Nucleus accumbens (tissue), 56 donors: ENCODE measurements around the gene RAB1B.
"Not testable (repeated sequence)": the region's sequence is repeated elsewhere in the genome, so short reads cannot be mapped to it uniquely, and the experiment has no call there.

ENCODE experiments used
- DNase-seq, 56 donors: peaks; one replicate each; lab custom pipeline; 2025; lab: John Stamatoyannopoulos, UW

Gene RAB1B

DNA sequence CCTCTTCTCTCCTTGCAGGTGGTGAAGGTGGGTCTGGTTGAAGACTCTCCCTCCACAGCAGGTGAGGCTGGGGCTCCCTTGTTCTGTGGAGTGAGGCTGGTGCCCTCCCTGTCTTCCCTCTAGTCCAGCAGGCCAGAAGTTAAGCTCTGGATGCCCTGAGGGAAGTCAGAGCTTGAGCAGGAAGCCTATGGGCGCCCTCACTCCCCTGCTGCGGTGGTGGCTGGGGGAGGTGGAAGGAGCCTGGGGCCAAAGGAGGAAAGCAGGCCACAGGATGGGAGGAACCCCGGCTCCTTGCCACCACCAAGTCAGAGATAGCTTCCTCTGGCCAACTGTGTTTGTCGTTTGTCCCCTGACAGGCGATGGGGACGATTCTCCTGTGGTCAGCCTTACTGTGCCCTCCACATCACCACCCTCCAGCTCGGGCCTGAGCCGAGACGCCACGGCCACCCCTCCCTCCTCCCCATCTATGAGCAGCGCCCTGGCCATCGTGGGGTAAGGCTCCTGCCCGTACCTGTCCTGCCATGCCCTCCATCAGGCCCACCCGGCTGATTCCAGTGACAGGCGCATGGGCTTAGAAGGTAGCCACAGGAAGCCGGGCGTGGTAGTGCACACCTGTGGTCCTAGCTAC, 29.5 kb upstream of the RAB1B start:
- no peak for DNase-seq

DNA sequence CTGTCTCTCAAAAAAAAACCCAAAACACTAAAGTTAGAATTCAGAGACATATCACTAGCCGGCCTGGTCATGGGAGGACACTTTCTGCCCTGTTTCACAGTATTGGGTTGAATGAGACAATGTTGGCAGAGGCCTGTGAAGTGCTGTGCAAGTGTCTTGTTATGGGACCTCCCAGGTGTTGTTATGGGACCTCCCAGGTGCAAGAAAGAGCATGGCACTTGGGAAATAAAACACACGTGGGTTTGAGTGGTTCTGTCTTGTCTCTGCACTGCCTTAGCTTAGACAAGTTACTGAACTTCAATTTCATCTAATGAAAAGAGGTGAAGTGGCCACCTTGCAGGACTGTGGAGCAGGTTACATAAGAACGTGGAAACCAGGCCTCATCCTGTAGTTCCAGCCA, 28.9 kb upstream of the RAB1B start:
- no peak for DNase-seq

- no peak for DNase-seq
Observed at GRCh38 chr11:66239998-66240780, 28.2 kb upstream of the RAB1B start.

- peak in 1 of 56 donors; percentile 12 for DNase-seq
Observed at GRCh38 chr11:66240781-66241136, 27.7 kb upstream of the RAB1B start.

DNA sequence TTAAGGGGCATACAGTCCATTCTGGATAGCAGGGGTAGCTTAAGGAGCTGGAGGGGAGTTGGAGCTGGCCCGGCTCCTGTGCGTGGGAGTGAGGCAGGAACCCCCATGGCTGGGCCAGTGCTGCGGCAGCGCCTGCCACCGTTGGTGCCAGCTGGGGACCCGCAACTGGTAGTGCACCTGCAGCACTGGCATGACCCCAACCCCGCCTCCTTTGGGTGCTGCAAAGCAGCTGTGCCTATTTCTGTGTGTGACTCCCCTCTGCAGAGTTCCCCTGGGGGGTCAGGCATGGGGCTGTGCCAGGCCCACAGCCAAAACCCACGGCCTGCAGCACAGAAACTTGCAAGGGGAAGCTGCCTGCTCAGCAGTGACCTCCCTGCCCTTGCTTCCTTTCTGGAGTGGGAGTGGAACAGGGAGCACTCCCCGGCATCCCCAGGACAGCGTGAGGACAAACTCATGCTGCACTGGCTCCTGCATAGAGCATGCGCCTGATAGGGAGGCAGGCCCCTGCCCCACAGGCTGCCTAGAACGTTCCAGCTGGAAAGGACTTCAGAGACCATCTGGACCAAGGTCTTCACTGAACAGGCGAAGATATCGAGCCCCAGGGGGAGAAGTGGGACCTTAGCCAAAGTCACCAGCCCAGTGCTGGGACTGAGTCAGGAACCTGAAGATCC, 26.2 kb upstream of the RAB1B start:
- DNase-seq, result no peak

GRCh38 chr11:66243782-66244535, 24.5 kb upstream of the RAB1B start:
- DNase-seq, result no peak

DNA sequence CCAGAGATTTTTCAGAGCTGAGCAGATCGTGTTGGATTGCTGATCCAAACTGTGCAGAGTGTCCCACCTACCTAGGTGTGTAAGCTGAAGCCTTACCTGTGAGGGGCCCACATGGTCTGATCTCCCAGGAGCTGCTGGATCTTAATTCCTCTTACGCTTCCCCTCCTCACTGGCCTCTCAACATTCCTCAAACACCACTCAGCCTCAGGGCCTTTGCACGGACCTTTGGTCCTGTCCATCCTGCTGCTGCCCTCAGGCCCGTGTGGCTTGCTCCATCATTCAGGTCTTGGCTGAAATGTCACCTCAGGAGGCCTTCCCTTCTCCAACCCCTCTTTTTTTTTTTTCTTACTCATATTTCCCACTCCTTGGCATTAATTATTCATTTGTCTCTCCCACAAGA, 21.1 kb upstream of the RAB1B start:
- no peak for DNase-seq

DNA sequence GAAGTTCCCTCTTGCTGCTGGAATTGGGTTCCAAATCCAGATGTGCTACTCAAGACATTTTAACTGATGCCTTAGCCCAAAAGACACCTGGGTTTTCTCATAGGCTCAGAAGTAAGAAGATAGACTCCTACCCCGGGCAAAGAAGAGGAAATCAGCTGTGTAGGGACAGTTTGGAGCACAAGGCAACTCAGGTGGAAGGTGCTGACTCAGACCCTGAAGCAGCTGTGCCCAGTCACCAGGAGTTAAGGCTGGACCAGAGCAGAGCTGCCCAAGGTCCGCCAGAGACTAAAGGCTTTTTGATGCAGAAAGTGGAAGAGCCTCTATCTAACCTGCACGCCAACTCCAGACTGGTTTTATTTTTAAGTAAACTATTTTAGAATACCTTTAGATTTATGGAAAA, 20.6 kb upstream of the RAB1B start:
- DNase-seq, result no peak

- DNase-seq, result no peak
Observed at GRCh38 chr11:66248903-66249302, 19.5 kb upstream of the RAB1B start.

- DNase-seq, result no peak
Observed at GRCh38 chr11:66251809-66252208, 16.6 kb upstream of the RAB1B start.

DNA sequence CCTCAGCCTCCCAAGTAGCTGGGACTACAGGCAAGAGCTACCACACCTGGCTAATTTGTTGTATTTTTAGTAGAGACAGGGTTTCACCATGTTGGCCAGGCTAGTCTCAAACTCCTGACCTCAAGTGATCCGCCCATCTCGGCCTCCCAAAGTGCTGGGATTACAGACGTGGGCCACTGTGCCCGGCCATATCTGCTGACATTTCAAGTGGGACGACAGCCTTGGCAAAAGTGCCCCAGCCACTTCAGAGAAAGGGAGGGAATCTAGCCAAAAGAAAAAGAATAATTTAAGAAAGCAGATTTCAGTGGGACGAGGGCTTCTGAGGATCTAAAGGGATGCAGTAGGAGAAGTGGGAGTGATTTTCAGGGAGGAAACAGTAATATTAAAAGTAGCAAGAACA, 15.4 kb upstream of the RAB1B start:
- not testable (repeated sequence) for DNase-seq

DNA sequence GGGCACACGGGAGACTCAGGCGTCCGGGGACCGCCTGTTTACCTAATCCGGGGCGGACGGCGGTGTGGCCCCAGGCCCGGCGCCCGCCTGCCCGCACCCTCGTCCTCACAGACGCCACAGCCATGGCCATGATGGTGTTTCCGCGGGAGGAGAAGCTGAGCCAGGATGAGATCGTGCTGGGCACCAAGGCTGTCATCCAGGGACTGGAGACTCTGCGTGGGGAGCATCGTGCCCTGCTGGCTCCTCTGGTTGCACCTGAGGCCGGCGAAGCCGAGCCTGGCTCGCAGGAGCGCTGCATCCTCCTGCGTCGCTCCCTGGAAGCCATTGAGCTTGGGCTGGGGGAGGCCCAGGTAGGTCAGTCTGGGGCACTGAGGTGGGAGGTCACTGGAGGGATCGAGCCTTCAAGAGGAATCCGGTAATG, 10.0 kb upstream of the RAB1B start:
- no peak for DNase-seq

DNA sequence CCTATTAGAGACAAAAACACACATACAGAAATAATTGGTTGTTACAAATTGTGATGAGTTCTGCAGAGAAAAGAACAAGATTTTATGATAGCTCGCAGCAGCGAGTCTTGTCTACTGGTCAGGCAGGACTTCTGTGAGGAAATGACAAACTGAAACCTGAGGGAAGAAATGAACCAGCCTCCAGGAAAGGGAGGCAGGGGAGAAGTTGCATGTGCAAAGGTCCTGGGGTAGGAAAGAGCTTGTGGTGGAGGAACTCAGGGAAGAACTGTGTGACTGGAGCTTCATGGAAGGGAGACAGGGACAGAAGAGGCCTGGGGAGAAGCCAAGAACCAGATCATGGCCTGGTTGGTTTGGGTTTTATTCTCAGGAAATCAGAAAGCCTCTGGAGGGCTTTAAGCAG, 9.2 kb upstream of the RAB1B start:
- DNase-seq, result no peak

- no peak for DNase-seq
Observed at GRCh38 chr11:66259956-66260355, 8.5 kb upstream of the RAB1B start.

DNA sequence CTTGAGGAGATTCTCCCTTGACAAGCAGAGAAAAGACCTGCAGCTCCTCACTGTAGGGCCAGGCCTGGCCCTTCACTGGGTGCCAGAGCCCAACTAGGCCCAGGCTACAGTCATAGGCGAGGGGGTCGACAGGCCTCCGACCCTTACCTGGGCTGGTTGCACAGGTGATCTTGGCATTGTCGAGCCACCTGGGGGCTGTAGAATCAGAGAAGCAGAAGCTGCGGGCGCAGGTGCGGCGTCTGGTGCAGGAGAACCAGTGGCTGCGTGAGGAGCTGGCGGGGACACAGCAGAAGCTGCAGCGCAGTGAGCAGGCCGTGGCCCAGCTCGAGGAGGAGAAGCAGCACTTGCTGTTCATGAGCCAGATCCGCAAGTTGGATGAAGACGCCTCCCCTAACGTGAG, 6.9 kb upstream of the RAB1B start:
- DNase-seq, result no peak

- no peak for DNase-seq
Observed at GRCh38 chr11:66262191-66262590, 6.2 kb upstream of the RAB1B start.

- DNase-seq, result no peak
Observed at GRCh38 chr11:66262696-66263095, 5.7 kb upstream of the RAB1B start.

DNA sequence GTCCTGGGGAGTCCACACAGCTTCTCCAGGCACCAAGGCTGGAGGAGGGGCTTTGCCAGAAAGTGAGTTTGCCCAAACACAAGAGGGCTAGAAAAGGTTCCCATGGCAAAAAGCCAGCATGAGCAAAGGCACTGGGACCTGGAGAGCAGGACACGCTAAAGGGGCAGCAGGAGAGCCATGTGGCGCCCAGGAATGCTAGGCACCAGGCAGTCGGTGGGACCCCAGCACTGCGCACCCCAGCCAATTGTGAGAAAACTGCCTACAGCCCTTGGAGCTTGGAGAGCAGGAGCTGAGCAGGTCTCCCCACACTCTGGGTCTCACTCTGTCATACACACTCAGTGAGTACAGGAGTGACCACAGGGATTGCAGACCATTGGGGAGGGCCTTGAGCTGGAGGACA, 5.2 kb upstream of the RAB1B start:
- DNase-seq, result no peak

DNA sequence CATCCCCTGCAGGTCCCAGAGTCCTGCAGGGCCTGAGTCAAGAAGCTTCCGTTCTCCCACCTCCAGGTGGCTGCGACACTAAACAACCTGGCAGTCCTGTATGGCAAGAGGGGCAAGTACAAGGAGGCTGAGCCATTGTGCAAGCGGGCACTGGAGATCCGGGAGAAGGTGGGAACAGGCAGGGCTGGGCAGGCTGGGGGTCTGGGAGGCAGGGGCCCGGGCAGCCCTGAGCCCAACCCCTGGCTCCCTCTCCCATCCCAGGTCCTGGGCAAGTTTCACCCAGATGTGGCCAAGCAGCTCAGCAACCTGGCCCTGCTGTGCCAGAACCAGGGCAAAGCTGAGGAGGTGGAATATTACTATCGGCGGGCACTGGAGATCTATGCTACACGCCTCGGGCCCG, 4.7 kb upstream of the RAB1B start:
- no peak for DNase-seq

DNA sequence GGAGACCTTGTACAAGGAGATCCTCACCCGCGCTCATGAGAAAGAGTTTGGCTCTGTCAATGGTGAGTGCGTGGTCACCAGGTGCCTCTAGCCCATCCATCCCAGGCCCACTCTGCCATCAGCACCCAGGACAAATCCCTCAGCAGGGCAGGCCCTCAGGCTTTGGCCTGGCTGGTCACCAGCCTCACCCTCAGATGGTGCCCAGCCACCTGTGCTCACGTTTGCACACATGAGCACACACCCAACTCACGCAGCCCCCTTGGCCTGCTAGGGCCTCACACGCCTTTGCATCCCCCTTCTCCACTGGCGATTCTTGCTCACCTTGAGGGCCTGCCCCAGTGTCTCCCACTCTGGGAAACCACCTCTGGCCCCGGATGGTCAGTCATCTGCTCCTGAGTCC, 4.1 kb upstream of the RAB1B start:
- no peak for DNase-seq

DNA sequence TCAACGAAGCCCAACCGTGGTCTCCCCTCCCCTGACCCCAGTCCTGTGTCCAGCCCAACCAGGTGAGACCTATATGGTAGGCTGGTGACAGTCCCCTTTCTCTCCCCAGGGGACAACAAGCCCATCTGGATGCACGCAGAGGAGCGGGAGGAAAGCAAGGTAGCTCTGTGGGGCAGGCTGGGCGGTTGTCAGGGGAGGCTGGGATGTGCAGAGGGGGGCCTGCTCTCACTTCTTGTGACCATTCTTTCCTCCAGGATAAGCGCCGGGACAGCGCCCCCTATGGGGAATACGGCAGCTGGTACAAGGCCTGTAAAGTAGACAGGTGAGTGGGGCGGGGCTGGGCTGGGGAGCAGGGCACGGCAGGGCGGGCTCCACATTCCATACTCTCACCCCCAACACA, 3.5 kb upstream of the RAB1B start:
- no peak for DNase-seq
